OCI-LY7 (cell line): ENCODE results near the gene LRIG2. TPM values are rescaled to one million over a fixed set of nuclear protein-coding genes. Genes with fewer than 3 reads are reported as not detected.

ENCODE experiments used
- BruUV-seq: library from RNA; stranded (reverse); fragments of 400-500 nt; replicated peaks from 2 replicates; lab custom pipeline; 2021; lab: Mats Ljungman, UMichigan
- CTCF ChIA-PET: fragments of 300-600 bp; sonication (Branson Sonifier 250); formaldehyde crosslinking; loops from one replicate; lab custom pipeline; 2022; ENCODE audit warnings: antibody characterized with exemption; ENCODE audit not compliant: unreplicated experiment; lab: Charles Lee
- POLR2A ChIA-PET: fragments of 300-600 bp; sonication (Branson Sonifier 250); formaldehyde crosslinking; loops from one replicate; lab custom pipeline; 2022; ENCODE audit warnings: antibody characterized with exemption; lab: Charles Lee
- DNase-seq: peaks from one replicate; pipeline ENCODE4 v3.0.0-alpha.2; 2015; ENCODE audit warnings: low spot score
- H2AFZ ChIP-seq: fragments of 200-600 bp; sonication (generic), shearing (Covaris generic); 2 replicates; pipeline ENCODE4 v1.6.1; 2014; ENCODE audit warnings: mild to moderate bottlenecking, antibody characterized with exemption, low read length, moderate library complexity
- H3K27ac ChIP-seq: fragments of 200-600 bp; sonication (generic); 2 replicates; pipeline ENCODE4 v1.5.1; 2014; ENCODE audit warnings: mixed run types, low read depth, mild to moderate bottlenecking, moderate library complexity, low read length, inconsistent platforms; ENCODE audit not compliant: poor library complexity, severe bottlenecking
- H3K36me3 ChIP-seq: fragments of 200-600 bp; sonication (generic); 2 replicates; pipeline ENCODE4 v1.6.1; 2014; ENCODE audit warnings: mild to moderate bottlenecking, antibody characterized with exemption, low read length, moderate library complexity, mixed read lengths; ENCODE audit not compliant: insufficient read depth
- H3K4me1 ChIP-seq: fragments of 200-600 bp; sonication (generic); 2 replicates; pipeline ENCODE4 v1.5.1; 2014; ENCODE audit warnings: mild to moderate bottlenecking, low read length; ENCODE audit not compliant: insufficient read depth, poor library complexity, severe bottlenecking
- H3K4me2 ChIP-seq: fragments of 200-600 bp; sonication (generic); 2 replicates; pipeline ENCODE4 v1.6.1; 2014; ENCODE audit warnings: mild to moderate bottlenecking, low read length
- H3K4me3 ChIP-seq: fragments of 200-600 bp; sonication (generic); 2 replicates; pipeline ENCODE4 v1.5.1; 2014; ENCODE audit warnings: mild to moderate bottlenecking, low read depth, low read length; ENCODE audit not compliant: poor library complexity, severe bottlenecking
- H3K79me2 ChIP-seq: fragments of 200-600 bp; sonication (generic); 2 replicates; pipeline ENCODE4 v1.6.1; 2016; ENCODE audit warnings: low read depth, mild to moderate bottlenecking, low read length, moderate library complexity, mixed read lengths; ENCODE audit not compliant: insufficient read depth
- H3K9me2 ChIP-seq: fragments of 200-600 bp; sonication (generic); 2 replicates; pipeline ENCODE4 v1.6.1; 2016; ENCODE audit warnings: mild to moderate bottlenecking, low read length, mixed read lengths; ENCODE audit not compliant: insufficient read depth
- H3K9me3 ChIP-seq: fragments of 200-600 bp; sonication (generic); 2 replicates; pipeline ENCODE4 v1.6.1; 2014; ENCODE audit warnings: mild to moderate bottlenecking, mixed run types, low read length, mixed read lengths
- H4K20me1 ChIP-seq: fragments of 200-600 bp; sonication (generic); 2 replicates; pipeline ENCODE4 v1.6.1; 2014; ENCODE audit warnings: mild to moderate bottlenecking, antibody characterized with exemption, low read length, moderate library complexity, mixed read lengths; ENCODE audit not compliant: insufficient read depth
- CTCF ChIP-seq: fragments of 200-600 bp; sonication (generic); conservative IDR thresholded peaks from 2 replicates; pipeline ENCODE4 v1.5.1; 2014; ENCODE audit warnings: mild to moderate bottlenecking, antibody characterized with exemption, low read length, moderate library complexity, mixed read lengths
- EZH2phosphoT487 ChIP-seq: fragments of 200-600 bp; sonication (generic); IDR thresholded peaks from 2 replicates; pipeline ENCODE4 v1.6.1; 2018; ENCODE audit warnings: low read depth, borderline replicate concordance, mild to moderate bottlenecking, mixed run types, antibody characterized with exemption, low read length, moderate library complexity, mixed read lengths
- intact Hi-C: fragments of 100-400 bp; cut with micrococcal nuclease; formaldehyde crosslinking; loops from one replicate; pipeline ENCODE4 v1.10.0; 2022; ENCODE audit not compliant: unreplicated experiment
- total RNA-seq, 2 experiments: library from RNA; depleted of rRNA in 1 of 2; stranded (reverse); fragments of >200 nt in 1 of 2; shearing (Covaris generic) in 1 of 2; gene quantifications; 2 replicates each; pipeline ENCODE4 v1.2.3, GENCODE V29; 2014 to 2022

The LRIG2 gene
- total RNA-seq, 2 experiments from 2014 or later: 11.6 to 16.7 TPM

GRCh38 chr1:113106910-113107309 is 33.9 kb downstream of the LRIG2 start:
- H2AFZ ChIP-seq: no peak overlapping the region
- no peak overlapping the region for H3K4me2 ChIP-seq
- H3K9me3 ChIP-seq: no peaks in the 10 kb centered on the region
- ChIA-PET CTCF (no interaction called here), POLR2A (no interaction called here)
- peaks cover 88% of the 10 kb centered on the region for H3K36me3 ChIP-seq
- DNase-seq: no peak
- no peak overlapping the region for H3K4me3 ChIP-seq
- BruUV-seq: no TSS peak
- H4K20me1 ChIP-seq: no peaks in the 10 kb centered on the region
- no peaks in the 10 kb centered on the region for H3K79me2 ChIP-seq
- H3K9me2 ChIP-seq: no peaks in the 10 kb centered on the region
- no peaks in the 10 kb centered on the region for H3K4me1 ChIP-seq
- no peak overlapping the region for H3K27ac ChIP-seq
- TF ChIP-seq EZH2phosphoT487: no peak
- no peak for TF ChIP-seq CTCF
- intact Hi-C loops: no loop called here

DNA sequence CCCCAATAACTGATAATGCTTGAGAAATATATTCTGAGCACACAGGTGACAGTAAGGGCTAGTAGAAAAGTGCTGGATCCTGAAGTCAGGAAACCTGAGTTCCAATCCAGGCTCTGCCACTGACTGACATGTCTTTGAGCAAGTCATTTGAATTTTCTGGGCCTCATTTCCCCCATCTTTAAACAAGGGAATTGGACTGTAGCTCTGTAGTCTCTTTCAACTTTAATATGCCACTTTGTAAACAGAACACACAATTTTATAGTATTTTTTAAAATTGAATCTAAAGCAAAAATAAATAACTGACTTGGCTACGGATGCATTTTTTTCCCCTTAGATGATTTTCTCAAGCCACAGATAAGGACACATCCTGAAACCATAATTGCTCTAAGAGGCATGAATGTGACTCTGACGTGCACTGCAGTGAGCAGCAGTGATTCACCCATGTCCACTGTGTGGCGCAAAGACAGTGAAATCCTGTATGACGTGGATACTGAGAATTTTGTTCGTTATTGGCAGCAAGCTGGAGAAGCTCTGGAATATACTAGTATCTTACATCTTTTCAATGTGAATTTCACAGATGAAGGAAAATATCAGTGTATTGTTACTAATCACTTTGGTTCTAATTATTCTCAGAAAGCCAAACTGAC is 37.0 kb downstream of the LRIG2 start:
- DNase-seq: no peak
- H3K4me3 ChIP-seq: no peak overlapping the region
- CTCF ChIA-PET: no interaction called here
- no TSS peak for BruUV-seq
- H2AFZ ChIP-seq: no peak overlapping the region
- no peak overlapping the region for H3K4me2 ChIP-seq
- intact Hi-C loops: no loop called here
- H4K20me1 ChIP-seq: no peaks in the 10 kb centered on the region
- no peaks in the 10 kb centered on the region for H3K4me1 ChIP-seq
- POLR2A ChIA-PET: no interaction called here
- H3K36me3 ChIP-seq: peaks cover 84% of the 10 kb centered on the region
- H3K79me2 ChIP-seq: no peaks in the 10 kb centered on the region
- H3K27ac ChIP-seq: no peak overlapping the region
- H3K9me3 ChIP-seq: no peaks in the 10 kb centered on the region
- H3K9me2 ChIP-seq: no peaks in the 10 kb centered on the region
- no peak for TF ChIP-seq CTCF
- no peak for TF ChIP-seq EZH2phosphoT487

DNA sequence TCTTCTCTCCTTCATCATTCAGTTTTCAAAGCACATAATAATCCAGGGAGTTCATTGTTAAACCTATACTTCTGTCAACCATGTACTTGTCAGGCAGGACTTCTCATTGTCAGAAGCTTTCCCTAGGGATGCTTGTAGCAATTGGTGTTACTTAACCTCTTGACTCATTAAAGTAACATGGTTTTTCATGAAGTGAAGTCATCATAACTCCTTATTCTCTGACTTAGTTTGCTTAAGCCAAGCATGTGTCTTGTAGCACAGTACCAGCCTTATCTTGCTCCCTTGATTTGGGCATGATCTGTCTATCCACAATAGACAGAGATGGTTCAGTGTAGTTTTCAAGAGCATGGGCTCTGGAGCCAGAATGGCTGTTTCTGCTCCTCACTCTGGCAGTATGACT is 45.3 kb downstream of the LRIG2 start:
- Histone ChIP-seq H3K36me3 (peaks cover 92% of the 10 kb centered on the region), H3K79me2 (no peaks in the 10 kb centered on the region), H3K4me3 (no peak overlapping the region), H3K4me1 (no peaks in the 10 kb centered on the region), H3K27ac (no peak overlapping the region), H2AFZ (no peak overlapping the region), H3K9me3 (no peaks in the 10 kb centered on the region), H3K4me2 (no peak overlapping the region), H3K9me2 (no peaks in the 10 kb centered on the region), H4K20me1 (no peaks in the 10 kb centered on the region)
- BruUV-seq: no TSS peak
- ChIA-PET CTCF (no interaction called here), POLR2A (no interaction called here)
- no peak for TF ChIP-seq CTCF
- TF ChIP-seq EZH2phosphoT487: no peak
- no peak for DNase-seq
- intact Hi-C loops: no loop called here
